GM12875 (cell line): ENCODE results near the gene FAM151B.
"Not testable (repeated sequence)": the region's sequence is repeated elsewhere in the genome, so short reads cannot be mapped to it uniquely, and the experiment has no call there.

Experiments
- H3K4me3 ChIP-seq: one replicate; pipeline ENCODE4 v1.5.1; 2011; ENCODE audit warnings: low read depth, low read length, control low read depth
- TF ChIP-seq, protein P1 (sequence below): IDR thresholded peaks from 2 replicates; pipeline ENCODE4 v1.5.1; 2011; ENCODE audit warnings: low read depth, mild to moderate bottlenecking, control low read depth, inconsistent platforms, low read length, moderate library complexity, borderline replicate concordance; ENCODE audit not compliant: insufficient read depth

The FAM151B gene

DNA sequence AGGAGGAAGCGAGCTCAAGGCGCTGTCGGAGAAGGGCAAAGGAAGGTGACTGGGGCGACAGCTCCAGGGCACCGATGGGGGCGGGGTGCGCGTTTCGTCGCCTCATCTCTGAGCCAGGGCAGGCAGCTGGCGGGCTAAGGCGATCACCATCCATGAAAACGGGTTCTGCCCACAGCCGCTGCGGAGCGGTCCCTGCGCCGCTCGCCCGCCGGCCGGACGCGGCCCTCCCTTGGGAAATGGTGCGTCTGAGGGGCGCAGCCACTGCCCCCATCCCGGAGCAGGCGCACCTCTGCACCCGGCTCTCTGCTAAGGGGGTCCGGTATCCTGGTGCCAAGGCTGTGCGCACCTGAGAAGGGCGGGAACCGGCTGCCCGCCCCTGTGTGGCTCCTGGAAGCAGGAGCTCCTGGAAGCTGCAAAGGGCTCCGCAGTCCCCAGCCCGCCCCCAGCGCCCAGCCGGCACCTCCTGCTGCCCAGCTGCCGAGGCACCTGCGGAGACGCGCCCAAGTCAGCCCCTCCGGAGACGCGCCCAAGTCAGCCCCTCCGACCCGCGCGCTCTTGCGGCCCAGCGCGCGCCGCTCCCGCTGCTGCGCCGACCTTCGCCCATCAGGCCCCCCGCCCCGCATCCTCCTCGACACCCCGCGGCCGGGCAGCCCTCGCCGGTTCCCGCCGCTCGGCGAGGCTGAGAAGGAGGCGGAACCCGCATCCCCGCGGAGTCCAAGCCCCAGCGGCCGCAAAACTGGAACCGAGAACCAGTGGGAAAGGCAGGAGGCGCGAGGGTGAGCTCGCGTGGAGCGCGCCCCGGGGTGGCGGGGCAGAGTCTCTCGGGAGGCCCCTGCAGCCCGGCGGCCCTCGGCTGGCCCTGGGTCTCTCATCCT, 81.4 kb downstream of the FAM151B start:
- peak overlapping the region; percentile 49 for H3K4me3 ChIP-seq
- TF ChIP-seq, protein P1, sequence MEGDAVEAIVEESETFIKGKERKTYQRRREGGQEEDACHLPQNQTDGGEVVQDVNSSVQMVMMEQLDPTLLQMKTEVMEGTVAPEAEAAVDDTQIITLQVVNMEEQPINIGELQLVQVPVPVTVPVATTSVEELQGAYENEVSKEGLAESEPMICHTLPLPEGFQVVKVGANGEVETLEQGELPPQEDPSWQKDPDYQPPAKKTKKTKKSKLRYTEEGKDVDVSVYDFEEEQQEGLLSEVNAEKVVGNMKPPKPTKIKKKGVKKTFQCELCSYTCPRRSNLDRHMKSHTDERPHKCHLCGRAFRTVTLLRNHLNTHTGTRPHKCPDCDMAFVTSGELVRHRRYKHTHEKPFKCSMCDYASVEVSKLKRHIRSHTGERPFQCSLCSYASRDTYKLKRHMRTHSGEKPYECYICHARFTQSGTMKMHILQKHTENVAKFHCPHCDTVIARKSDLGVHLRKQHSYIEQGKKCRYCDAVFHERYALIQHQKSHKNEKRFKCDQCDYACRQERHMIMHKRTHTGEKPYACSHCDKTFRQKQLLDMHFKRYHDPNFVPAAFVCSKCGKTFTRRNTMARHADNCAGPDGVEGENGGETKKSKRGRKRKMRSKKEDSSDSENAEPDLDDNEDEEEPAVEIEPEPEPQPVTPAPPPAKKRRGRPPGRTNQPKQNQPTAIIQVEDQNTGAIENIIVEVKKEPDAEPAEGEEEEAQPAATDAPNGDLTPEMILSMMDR: no peak

DNA sequence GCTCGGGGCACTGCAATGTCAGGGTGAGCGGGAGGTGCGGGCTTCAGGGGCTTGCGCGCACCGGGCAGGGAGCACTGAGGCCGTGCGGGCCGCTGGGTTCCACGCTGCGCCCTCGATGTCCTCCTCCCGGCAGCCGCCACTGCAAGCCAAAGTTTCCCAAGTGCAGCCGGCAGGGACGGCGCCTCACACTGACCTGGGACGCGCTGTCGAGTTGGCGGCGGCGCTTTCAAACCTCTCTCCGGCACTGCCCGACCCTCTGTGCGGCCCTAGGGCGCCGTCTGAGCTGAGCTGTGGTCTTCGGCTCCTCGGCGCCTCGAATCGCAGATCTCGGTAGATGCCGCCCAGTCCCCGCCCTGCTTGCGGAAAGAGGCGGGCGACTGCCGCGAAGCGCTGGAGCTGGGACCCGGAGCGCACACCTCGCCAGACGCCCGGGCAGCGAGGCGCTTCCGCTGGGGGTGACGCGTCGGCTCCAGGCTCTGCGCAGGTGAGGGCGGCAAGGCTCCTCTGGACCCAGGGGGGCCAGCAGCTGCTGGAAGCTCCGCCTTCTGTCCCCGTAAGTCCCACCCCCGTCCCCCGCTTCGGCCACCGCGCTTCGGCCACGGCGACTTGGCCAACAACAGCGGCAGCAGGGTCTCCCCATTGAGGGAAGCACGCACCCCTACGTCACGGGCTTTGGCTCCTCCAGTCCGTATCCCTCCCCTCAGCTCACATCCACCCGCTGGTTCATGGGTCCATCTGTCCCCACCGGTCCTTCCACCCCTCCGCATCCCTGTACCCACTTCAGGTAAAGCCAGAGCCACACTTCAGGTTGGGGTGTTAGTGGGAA, 82.3 kb downstream of the FAM151B start, which contains the start of gene ANKRD34B:
ANKRD34B (minus strand) TSS at position 320 of the 826 bp plus-strand sequence. CDS start 10,261 bp downstream, outside the sequence.
- TF ChIP-seq, protein P1: no peak
- peak within 1 kb of the TSS; percentile 49 for H3K4me3 ChIP-seq

DNA sequence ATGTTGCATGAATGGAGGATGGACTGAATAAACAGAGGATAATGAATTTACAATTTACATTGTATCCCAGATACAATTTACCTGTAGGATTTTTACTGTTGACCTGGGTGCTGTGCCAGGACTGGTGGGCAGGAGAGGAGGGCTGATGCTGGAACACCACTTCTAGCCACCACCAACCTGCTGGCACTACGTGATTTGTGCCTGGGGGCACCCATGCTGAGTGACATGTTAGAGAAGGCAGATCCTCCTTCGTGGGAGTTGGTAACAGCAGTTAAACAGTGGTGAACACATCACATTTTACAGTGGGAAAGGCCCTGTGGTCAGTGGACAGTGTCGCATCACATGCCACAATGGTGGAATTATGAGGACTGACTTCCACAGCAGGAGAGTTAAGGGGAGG, 85.2 kb downstream of the FAM151B start:
- TF ChIP-seq, protein P1: no peak
- H3K4me3 ChIP-seq: no peak overlapping the region

DNA sequence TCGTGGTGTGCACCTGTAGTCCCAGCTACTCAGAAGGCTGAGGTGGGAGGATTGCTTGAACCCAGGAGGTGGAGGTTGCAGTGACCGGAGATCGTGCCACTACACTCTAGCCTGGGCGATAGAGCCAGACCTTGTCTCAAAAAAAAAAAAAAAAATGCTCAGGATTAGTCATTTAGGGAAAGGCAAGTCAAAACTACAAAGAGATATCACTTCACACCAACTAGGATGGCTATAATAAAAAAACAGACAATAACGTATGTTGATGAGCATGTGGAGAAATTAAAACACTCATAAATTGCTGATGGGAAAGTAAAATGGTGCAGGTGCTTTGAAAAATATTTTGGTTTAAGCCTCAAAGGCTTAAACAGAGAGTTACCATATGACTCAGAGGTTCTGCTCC, 88.5 kb downstream of the FAM151B start:
- H3K4me3 ChIP-seq: no peak overlapping the region
- TF ChIP-seq, protein P1: no peak

DNA sequence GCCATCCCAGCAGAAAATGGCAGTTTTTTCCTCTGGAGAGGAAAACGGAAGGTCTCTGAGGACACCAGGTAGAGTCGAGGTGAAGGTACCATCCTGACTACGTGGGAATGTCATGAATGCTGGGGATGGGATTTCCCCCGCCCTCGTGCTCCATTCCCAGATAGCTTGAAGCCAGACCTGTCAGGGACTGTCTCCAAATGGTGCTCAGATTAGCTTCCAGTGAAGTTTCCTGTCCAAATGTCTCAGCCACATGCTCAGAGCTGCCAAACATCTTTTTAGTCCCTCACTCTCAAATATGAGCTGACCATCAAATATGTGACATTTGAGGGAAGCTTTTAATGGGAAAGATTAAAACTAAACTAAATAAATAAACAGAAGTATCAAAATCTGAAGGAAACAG, 89.8 kb downstream of the FAM151B start:
- TF ChIP-seq, protein P1: no peak
- no peak overlapping the region for H3K4me3 ChIP-seq

DNA sequence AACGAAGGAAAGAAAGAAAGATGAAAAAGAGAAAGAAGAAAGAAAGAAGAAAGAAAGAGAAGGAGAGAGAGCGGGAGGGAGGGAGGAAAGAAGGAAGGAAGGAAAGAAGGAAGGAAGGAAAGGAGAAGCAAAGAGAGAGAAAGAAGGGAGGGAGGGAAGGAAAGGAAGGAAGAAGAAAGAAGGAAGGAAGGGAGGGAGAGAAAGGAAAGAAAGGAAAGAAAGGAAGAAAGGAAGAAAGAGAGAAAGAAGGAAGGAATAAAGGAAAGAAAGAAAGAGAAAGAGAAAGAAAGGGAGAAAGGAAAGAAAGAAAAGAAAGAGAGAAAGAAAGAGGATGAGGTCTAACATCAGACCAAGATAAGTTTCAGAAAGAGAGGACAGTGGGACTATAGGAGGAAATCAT, 91.2 kb downstream of the FAM151B start:
- H3K4me3 ChIP-seq: no peak overlapping the region
- TF ChIP-seq, protein P1: no peak

DNA sequence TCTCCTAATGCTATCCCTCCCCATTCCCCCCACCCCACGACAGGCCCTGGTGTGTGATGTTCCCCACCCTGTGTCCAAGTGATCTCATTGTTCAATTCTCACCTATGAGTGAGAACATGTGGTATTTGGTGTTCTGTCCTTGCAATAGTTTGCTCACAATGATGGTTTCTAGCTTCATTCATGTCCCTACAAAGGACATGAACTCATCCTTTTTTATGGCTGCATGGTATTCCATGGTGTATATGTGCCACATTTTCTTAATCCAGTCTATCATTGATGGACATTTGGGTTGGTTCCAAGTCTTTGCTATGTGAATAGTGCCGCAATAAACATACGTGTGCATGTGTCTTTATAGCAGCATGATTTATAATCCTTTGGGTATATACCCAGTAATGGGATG, 92.4 kb downstream of the FAM151B start:
- H3K4me3 ChIP-seq: not testable (repeated sequence)
